ENCODE data around the gene CTAG1B.
"Not testable (repeated sequence)": the region's sequence is repeated elsewhere in the genome, so short reads cannot be mapped to it uniquely, and the experiment has no call there.

The CTAG1B gene

GRCh38 chrX:154628960-154629359, 9.9 kb upstream of the CTAG1B start:
- in situ Hi-C loops (cut with MboI; ENCODE audit: low sequenced_read_pairs) = not testable (repeated sequence)

DNA sequence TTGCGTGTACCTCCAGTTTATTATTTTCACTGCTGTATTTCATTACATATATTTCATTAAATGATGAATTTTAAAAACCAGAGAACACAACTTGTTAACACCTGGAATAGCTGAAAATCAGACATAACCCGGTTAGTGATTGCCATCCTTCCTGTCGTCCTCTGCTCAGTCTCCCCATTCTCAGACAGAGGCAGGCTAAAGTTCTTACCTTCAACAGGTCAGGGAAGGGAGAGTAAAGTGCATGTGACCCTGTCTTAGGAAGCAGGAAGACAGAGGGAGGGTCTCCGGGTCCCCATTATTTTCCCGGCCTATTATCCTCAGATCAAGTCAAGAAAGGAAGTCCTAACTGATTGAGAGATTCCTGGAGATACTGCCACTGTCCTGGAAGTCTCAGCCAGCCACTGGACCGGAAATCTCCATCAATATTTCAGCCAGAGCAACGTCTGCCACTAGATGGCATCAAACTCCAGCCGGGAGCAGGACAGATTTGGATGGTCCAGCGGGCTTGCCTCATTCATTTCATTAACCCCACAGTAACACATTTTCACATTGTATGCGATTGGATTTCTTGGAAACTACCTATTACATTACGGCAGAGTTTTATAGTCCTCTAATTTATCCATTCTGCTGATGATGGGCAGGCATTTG, 1.8 kb upstream of the CTAG1B start:
- in situ Hi-C loops (cut with MboI; ENCODE audit: low sequenced_read_pairs) = not testable (repeated sequence)

- in situ Hi-C loops (cut with MboI; ENCODE audit: low sequenced_read_pairs) = not testable (repeated sequence)
These were observed 5.5 kb downstream of the CTAG1B start for GRCh38 chrX:154613586-154613985.

DNA sequence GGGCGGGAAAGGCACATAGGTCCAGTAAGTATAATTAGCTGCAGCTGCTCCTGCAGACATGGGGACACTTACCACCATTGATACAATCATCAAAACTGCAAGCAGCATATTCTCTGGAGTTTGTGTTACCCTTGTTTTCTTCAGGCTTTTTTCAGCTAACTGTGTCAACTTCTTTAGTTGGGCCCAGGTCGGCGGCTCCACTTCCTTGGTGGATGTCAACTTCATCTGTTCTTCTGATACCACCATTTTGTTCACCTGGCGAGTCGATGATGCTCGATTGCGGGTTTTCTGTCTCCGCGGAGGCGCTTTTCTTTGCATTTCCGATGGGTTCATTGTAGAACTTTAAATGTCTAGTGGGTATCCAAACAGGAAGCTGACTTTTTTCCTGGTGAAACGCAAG, 7.9 kb downstream of the CTAG1B start:
- in situ Hi-C loops (cut with MboI; ENCODE audit: low sequenced_read_pairs) = not testable (repeated sequence)

GRCh38 chrX:154608823-154609222, 10.3 kb downstream of the CTAG1B start:
- in situ Hi-C loops (cut with MboI; ENCODE audit: low sequenced_read_pairs) = not testable (repeated sequence)

GRCh38 chrX:154607976-154608375, 11.1 kb downstream of the CTAG1B start:
- in situ Hi-C loops (cut with MboI; ENCODE audit: low sequenced_read_pairs) = not testable (repeated sequence)

GRCh38 chrX:154607370-154607769, 11.7 kb downstream of the CTAG1B start:
- in situ Hi-C loops (cut with MboI; ENCODE audit: low sequenced_read_pairs) = no loop called here

- in situ Hi-C loops (cut with MboI; ENCODE audit: low sequenced_read_pairs) = no loop called here
These were observed 13.5 kb downstream of the CTAG1B start for GRCh38 chrX:154605566-154605965.

DNA sequence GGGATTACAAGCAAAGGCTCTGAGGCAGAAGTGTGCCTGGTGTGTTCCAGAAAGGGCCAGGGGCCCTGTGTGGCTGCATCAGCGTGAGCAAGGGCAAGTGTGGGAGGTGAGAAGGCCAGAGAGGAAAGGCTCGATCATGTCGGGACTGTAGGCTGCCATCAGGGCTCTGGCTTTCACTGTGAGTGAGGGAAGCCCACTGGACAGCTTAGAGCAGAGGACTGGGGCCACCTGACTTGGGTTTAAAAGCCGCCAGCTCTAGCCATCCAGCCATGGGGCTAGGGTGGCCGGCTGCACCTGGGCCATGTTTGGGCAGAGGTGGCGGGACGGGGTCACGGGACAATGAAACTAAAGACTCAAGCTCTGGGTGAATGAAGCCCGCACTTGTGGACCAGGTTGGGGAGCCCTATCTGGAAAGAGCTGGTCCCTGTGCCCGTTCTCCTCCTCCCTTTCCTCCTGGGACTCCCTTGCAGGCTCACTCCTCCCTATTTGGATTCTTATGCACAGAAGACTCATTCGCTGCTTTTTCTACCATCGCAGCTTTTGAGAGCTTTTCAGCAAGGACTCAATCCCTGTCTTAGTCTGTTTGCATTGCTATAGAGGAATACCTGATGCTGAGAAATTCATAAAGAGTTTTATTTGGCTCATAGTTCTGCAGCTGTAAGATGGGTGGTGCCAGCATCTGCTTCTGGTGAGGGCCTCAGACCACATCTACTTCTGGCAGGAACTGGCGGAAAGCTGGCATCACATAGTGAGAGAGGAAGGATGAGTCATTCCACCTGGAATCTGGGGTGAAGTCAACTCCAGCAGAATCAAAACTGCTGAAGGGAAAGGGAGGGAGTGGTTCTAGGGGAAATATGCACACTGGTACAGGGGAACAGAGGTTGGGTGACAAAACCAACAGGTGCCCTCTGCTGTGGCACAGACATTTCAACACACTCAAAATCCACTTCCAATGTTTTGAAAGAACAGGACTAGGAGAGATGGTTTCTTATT, 15.3 kb downstream of the CTAG1B start:
- in situ Hi-C loops (cut with MboI; ENCODE audit: low sequenced_read_pairs) = no loop called here

- in situ Hi-C loops (cut with MboI; ENCODE audit: low sequenced_read_pairs) = no loop called here
These were observed 16.2 kb downstream of the CTAG1B start for GRCh38 chrX:154602766-154603437.

DNA sequence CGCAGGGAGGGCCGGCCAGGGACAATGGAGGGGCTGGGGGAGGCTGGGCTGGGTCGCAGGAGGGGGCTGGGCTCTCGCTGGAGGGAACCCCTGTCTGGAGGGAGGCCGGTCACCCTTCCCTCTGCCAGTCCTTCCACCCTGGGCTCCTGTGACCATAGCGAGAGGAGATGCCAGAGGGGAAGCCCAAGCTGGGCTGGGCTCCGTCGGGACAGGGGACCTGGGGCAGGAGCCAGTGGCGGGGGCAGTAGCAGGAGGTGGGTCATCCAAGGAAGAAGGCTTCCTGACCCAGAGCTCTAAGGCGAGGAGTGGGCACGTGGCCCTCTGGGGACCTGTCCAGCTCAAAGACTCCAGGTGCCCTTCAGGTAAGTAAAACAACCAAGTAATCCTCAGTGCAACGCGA, 16.9 kb downstream of the CTAG1B start:
- in situ Hi-C loops (cut with MboI; ENCODE audit: low sequenced_read_pairs) = no loop called here

GRCh38 chrX:154600759-154601374, 18.2 kb downstream of the CTAG1B start:
- in situ Hi-C loops (cut with MboI; ENCODE audit: low sequenced_read_pairs) = no loop called here

- in situ Hi-C loops (cut with MboI; ENCODE audit: low sequenced_read_pairs) = no loop called here
These were observed 19.6 kb downstream of the CTAG1B start for GRCh38 chrX:154599531-154599930.

- in situ Hi-C loops (cut with MboI; ENCODE audit: low sequenced_read_pairs) = no loop called here
These were observed 20.4 kb downstream of the CTAG1B start for GRCh38 chrX:154598656-154599055.

- in situ Hi-C loops (cut with MboI; ENCODE audit: low sequenced_read_pairs) = no loop called here
These were observed 21.9 kb downstream of the CTAG1B start for GRCh38 chrX:154597221-154597620.

- in situ Hi-C loops (cut with MboI; ENCODE audit: low sequenced_read_pairs) = no loop called here
These were observed 22.7 kb downstream of the CTAG1B start for GRCh38 chrX:154596290-154596929.

DNA sequence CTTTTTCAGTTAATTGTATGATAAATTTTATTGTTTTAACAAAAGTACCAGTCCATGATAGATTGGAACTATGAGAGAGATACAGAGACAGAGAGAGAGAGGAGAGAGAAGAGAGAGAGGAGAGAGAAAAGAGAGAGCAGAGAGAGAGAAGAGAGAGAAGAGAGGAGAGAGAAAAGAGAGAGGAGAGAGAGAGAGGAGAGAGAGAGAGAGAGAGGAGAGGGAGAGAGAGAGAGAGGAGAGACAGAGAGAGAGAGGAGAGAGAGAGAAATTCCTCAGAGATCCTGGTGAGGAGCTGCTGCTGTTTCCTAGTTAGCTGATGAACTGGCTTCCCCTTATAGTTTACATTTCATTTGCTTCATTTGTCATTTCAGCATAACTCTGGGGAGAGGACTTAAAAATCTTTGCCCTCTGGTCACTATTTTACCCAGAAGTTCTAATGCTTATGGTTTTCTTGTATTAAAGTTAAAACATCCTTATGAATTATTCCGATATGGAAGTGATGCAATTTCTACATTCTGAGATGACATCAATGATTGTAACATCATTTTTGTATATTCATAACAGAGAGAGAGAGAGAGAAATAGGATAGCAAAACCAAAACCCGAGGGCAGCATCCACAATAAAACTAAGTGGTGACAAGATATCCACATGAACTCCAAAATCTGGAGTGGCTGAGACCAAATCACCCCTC, 23.4 kb downstream of the CTAG1B start:
- in situ Hi-C loops (cut with MboI; ENCODE audit: low sequenced_read_pairs) = no loop called here

DNA sequence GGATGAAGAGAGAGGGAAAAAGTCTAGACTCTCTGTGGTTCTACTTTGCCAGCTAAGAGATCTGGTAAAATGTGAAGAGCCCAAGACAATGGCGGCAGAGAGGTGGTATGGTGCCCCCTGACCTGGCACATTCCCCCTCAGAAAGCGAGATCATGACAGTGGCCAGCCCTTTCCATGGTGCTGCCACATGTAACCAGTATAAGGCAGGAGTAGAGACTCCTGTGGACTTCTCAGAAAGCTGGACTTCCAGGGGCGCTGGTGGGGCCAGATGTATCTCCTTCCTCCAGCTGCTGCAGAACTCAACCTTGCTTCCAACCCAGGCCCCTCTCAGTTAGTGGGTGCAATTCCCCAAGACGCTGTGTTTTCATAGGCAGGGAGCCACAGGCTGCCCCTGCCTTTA, 24.6 kb downstream of the CTAG1B start:
- in situ Hi-C loops (cut with MboI; ENCODE audit: low sequenced_read_pairs) = no loop called here

DNA sequence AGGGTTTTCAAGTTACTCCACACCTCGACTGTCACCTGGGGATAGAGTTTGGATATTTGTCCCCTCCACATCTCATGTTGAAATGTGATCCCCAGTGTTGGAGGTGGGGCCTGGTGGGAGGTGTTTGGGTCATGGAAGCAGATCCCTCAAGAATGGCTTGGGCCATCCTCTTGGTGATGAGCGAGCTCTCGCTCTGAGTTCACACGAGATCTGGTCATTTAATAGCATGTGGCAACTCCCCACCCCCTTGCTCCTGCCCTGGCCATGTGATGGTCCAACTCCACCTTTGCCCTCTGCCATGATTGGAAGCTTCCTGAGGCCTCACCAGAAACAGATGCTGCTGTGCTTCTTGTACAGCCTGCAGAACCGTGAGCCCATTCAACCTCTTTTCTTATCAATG, 25.9 kb downstream of the CTAG1B start:
- in situ Hi-C loops (cut with MboI; ENCODE audit: low sequenced_read_pairs) = no loop called here

- in situ Hi-C loops (cut with MboI; ENCODE audit: low sequenced_read_pairs) = no loop called here
These were observed 26.6 kb downstream of the CTAG1B start for GRCh38 chrX:154592505-154592904.

All from HL-60/S4 (cell line).